ENCODE measurements around the gene ALDH3B1. TPM values are rescaled to one million over a fixed set of nuclear protein-coding genes. Genes with fewer than 3 reads are reported as not detected.

The ALDH3B1 gene
- 4.4 TPM for total RNA-seq

DNA sequence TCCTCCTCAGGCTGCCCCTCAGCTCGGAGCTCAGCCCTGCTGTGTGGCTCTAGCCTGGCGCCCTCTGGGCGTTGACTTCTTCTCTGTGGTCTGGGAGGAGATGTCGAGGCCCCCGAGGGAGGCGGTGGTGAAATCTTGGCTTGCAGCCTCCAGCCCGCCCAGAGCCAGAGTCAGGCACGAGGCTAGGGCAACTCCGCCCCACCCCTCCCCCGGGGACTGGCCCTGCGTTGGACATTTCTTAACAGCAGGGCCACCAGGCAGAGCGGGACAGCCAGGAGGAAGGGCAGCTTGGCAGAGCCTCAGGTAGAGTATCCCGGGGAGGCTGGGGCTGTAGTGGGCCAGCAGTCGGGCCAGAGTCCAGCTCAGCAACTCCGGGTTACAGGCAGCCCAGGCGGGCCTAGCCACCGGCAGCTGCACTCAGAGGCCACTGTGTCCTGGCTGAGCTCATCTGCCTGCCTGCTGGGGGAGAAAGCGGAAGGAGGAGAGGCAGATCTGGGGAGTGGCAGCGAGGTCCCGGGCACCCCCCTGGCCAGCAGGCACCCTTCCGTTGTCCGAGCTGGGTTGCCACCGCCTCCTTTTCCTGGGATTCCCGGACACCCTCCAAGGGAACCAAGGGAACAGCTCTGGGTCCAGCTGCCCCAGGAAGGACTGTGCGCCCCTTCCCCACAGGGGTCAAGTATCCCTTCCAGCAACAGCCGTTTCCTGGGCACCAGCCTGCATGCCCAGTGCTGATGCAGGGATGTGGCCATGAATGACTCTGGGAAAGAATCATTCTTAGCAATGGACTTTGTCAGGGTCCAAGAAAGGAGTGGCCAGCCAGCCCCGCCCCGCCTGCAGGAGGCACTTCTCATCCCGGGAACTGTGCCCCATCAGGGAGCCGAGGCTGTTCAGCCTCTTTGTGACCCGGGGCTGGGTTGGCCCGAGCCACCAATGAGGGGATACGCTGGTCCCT is at the start of gene ALDH3B1:
Gene ALDH3B1 (plus strand): TSS at position 238 of the 952 bp plus-strand sequence. CDS start 4,971 bp downstream, outside the sequence.

GRCh38 chr11:68003846-68004550 is 6.1 kb upstream of the ALDH3B1 start, which contains the start of gene UNC93B1:
Gene UNC93B1, minus strand, starts transcription at chr11:68004097. Its CDS starts 54 bp downstream, at chr11:68004043.

DNA sequence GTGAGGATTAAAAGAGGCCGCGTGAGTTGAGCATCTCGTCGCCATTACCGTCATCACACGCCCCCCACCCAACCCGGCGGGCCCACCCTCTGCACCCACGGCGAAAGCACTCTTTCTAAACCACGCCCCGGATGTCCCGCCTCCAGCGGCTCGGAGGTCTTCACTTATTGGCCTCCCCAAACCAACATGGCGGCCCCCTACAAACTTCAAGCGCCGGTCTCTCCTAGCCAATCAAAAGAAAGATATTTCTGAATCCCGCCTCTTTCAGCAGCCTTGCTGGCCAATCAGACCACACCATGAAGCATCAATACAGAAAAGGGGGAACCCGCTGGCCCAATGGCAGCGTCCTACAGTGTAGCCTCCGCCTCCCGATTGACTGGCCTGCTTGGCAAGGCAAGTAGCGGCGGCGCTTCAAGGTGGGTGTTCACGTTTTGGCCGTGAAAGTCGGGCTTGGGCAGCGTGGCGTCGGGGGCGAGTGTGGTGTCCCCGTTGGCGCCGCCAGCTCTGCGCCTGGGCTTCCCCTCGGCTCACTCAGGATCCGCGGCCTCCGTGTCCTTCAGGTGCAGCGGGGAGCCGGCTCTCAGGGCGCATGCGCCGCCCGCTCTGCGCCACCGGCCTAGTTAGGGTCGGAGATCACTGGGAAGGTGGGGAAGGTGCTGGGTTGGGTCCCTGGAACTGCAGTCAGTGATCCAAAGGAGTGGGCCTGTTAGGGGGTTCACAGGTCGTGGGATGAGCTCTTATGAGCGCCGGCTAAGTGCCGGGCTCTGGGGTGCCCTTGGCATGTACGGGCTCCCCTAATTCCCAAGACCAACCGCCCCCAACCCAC is 20.4 kb downstream of the ALDH3B1 start, which contains the start of gene NDUFS8:
Gene NDUFS8 (plus strand): TSS at position 364 of the 826 bp plus-strand sequence. CDS start 1,471 bp downstream, outside the sequence.

GRCh38 chr11:68038718-68039525 is 28.8 kb downstream of the ALDH3B1 start, which contains the start of gene TCIRG1:
Gene TCIRG1, plus strand, starts transcription at chr11:68039025. Its CDS starts 2,247 bp downstream, at chr11:68041272.

Small RNA genes within 50 kb of the gene (small RNA-seq; reads per million reads assigned to genes)
- gene MIR6753 (ENCODE audit: low replicate concordance): not detected

Other genes with a start within 250 kb of the ALDH3B1 start
- gene UNC93B1, start 6.2 kb upstream of the ALDH3B1 start, total RNA-seq: 21.7 TPM
- gene NDUFS8, start 20.4 kb downstream of the ALDH3B1 start, total RNA-seq: 153 TPM
- gene TCIRG1, start 28.7 kb downstream of the ALDH3B1 start, total RNA-seq: 63.7 TPM
- 40.8 TPM for gene CHKA, start 111.1 kb downstream of the ALDH3B1 start, total RNA-seq
- 47.3 TPM for gene KMT5B, start 203.0 kb downstream of the ALDH3B1 start, total RNA-seq